Sigmoid colon (tissue), 4 donors: ENCODE results near the gene RNFT1.

Experiments
- EP300 ChIP-seq, 4 donors: sonication (generic); formaldehyde crosslinking; IDR thresholded peaks; one replicate each; pipeline ENCODE4 v1.6.1; 2017; ENCODE audit warnings: antibody characterized with exemption in 4 of 4
- POLR2A ChIP-seq, 2 donors: fragments of 450-650 bp; IDR thresholded peaks; one replicate each; pipeline ENCODE4 v1.6.1; 2016; ENCODE audit warnings: antibody characterized with exemption in 2 of 2, mild to moderate bottlenecking in 2 of 2, moderate library complexity in 2 of 2
- POLR2AphosphoS5 ChIP-seq, 4 donors: sonication (generic); formaldehyde crosslinking; IDR thresholded peaks; one replicate each; pipeline ENCODE4 v1.6.1; 2017; ENCODE audit warnings: antibody characterized with exemption in 4 of 4
- TF ChIP-seq, protein P1 (sequence below), 4 experiments: fragments of 450-650 bp in 3 of 4; fragments of 200-600 bp in 1 of 4; IDR thresholded peaks; one replicate each; pipeline ENCODE4 v1.5.1; 2016 to 2019; ENCODE audit warnings: antibody characterized with exemption in 4 of 4, mild to moderate bottlenecking in 3 of 4, moderate library complexity in 2 of 4

- TF ChIP-seq POLR2A (IDR thresholded peaks at IDR 0.05): peak; percentile 17 to 65
- TF ChIP-seq POLR2AphosphoS5 (IDR thresholded peaks at IDR 0.05): peak; percentile 47 to 86 (median 78)
- TF ChIP-seq EP300 (IDR thresholded peaks at IDR 0.05): no peak
- TF ChIP-seq, protein P1, sequence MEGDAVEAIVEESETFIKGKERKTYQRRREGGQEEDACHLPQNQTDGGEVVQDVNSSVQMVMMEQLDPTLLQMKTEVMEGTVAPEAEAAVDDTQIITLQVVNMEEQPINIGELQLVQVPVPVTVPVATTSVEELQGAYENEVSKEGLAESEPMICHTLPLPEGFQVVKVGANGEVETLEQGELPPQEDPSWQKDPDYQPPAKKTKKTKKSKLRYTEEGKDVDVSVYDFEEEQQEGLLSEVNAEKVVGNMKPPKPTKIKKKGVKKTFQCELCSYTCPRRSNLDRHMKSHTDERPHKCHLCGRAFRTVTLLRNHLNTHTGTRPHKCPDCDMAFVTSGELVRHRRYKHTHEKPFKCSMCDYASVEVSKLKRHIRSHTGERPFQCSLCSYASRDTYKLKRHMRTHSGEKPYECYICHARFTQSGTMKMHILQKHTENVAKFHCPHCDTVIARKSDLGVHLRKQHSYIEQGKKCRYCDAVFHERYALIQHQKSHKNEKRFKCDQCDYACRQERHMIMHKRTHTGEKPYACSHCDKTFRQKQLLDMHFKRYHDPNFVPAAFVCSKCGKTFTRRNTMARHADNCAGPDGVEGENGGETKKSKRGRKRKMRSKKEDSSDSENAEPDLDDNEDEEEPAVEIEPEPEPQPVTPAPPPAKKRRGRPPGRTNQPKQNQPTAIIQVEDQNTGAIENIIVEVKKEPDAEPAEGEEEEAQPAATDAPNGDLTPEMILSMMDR (IDR thresholded peaks at IDR 0.05): no peak
Measured at GRCh38 chr17:59964482-59965328, at the start of gene RNFT1.
